ENCODE measurements around the gene CDK6.

Gene CDK6

GRCh38 chr7:92563345-92563744 is 273.0 kb downstream of the CDK6 start:
- no peak for DNase-seq

GRCh38 chr7:92560602-92561001 is 275.8 kb downstream of the CDK6 start:
- no peak for DNase-seq

GRCh38 chr7:92557808-92558362 is 278.5 kb downstream of the CDK6 start:
- DNase-seq, result no peak

- DNase-seq, result no peak
Observed at GRCh38 chr7:92557249-92557648, 279.1 kb downstream of the CDK6 start.
